LHCN-M2 (cell line): Measurements from ENCODE around the gene ZNF280C. TPM values are rescaled to one million over a fixed set of nuclear protein-coding genes. Genes with fewer than 3 reads are reported as not detected.
"Not testable (repeated sequence)": the region's sequence is repeated elsewhere in the genome, so short reads cannot be mapped to it uniquely, and the experiment has no call there.

Source experiments
- DNase-seq: peaks from one replicate; pipeline ENCODE4 v3.0.0-alpha.2; 2012; ENCODE audit warnings: low read depth
- total RNA-seq: library from RNA; depleted of rRNA; stranded (reverse); fragments of >200 nt; gene quantifications from 2 replicates; pipeline ENCODE4 v1.2.3, GENCODE V29; 2014

Gene ZNF280C
- total RNA-seq, 1 experiment from 2014 or later = 7.7 TPM

DNA sequence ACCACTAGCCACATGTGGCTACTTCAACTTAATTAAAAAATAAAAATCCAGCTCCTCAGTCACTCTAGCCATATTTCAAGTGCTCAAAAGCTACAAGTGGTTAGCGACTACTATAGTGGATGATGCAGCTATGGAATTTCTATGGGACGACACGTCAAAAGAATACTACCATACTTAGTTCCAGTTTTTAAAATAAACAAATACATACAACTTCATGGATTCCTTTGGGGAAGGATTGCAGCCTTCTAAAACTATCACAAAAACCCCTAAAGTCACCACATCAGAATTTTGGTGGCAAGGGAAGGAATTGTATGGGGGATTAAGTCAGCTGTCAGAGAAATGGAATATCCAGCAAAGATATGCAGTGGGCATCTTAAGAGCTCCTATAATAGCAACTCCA, 6.5 kb downstream of the ZNF280C start:
- no peak for DNase-seq

DNA sequence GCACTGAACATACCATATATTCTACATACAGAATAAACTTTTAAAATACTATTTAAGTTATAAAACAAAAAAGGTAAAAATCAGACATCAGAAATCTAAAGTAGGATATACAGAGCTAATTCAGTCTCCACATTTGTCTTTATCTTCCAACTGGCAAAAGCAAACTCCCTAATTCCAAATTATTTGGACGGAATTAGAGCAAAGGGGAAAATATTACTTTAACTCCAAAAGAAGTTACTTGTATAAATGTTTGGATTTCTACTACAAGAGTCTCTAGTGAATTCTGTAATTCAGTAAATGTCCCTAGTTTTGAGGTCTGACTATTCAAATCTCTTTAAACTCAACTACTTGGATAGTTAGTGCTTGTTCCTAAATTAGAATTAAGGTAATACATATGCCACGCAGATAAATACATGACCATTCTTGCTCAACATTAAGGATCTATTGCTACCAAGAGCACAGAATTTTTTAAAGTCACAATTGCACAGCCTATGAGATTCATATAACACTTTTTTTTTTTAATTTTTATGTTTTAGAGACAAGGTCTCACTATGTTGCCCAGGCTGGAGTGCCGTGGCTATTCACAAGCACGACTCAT, 7.3 kb downstream of the ZNF280C start:
- DNase-seq = no peak

DNA sequence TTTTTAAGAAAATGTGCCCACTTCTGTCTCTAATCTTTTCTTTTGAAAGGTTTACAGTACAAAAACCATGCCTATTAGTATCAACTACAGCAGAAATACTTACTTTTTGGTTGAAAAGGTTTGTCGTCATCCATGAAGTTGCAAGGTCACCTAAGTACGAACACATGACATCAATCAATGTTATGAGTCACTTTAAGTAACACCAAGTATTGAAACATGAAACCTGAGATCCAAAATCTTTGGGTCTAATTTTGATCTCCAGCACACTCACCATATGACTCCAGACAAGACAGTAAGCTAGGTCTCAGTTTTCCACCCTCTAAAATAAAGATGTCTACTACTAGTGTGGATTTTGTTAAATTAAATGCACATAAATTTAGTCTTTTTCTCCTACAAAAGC, 8.4 kb downstream of the ZNF280C start:
- no peak for DNase-seq

DNA sequence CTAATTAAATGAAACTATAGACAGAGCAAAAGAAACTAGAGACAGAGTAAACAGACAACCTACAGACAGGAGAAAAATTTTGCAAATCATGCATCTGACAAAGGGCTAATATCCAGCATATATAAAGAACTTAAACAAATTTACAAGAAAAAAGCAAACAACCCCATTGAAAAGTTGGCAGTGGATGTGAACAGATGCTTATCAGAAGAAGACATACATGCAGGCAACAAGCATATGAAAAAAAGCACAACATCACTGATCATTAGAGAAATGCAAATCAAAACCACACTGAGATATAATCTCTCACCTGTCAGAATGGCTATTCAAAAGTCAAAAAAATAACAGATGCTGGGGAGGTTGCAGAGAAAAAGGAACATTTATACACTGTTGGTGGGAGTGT, 14.8 kb downstream of the ZNF280C start:
- DNase-seq = no peak

DNA sequence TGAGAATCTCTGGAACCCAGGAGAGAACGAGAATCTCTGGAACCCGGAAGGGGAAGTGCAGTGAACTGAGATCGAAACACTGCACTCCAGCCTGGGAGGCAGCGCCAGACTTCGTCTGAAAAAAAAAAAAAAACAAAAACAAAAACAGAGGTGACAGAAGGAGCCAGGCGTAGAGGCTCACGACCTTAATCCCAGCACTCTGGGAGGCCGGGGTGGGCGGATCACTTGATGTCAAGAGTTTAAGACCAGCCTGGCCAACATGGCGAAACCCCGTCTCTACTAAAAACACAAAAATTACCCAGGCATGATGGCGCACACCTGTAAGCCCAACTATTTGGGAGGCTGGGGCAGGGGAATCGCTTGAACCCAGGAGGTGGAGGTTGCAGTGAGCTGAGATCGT, 17.0 kb downstream of the ZNF280C start:
- DNase-seq = no peak

DNA sequence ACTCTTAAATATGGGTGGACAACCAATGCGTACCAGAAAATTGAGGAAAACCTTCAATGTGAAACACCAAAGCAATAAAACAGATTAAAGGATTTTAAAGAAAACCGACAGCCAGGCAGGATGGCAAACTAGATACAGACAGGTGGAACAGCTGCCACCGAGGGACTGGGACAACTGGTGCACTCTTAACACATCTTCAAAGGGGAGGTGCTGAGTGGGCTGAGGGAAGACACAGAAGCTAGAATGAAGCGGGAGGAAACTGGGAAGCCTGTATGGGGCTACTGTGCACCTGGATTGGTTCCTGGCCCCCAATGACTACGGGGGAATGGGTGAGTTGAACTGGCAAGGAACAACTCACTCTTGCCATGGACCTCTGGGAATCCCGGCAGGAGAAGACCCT, 20.7 kb downstream of the ZNF280C start:
- peak; percentile 26 for DNase-seq

DNA sequence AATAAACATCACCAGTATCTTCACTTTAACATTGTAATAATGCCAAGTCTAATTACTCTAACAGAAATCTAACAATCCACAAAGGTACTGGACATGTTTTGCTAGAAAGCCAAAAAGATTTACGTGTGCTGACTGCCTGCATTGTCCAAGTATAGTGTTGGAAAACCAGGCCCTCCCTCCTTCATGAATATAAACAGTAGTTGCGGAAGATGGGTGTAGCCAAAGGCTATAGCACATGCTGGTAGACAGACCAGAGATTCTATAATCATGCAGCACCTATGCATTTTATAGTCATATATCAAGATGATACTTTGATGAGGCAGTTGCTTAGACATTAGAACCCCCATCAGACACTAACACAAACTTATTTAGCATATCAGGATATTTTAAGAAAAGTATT, 22.6 kb downstream of the ZNF280C start:
- no peak for DNase-seq

DNA sequence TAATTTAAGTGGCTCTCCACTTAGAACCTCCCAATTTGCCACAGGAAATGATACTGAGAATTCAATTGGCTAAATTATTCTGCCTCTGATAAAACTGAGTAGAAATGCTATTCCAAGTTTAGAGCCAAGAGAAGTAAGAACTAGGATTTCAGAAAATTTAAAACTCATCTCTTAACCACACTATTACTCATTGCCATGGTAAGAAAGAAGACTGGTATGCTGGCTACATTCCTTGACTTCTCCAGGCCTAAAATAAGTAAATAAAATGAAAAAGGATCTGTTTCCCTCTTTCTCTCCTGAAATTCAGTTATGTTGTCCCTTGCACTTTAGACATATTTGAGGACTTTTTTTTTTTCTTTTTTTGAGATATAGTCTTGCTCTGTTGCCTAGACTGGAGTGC, 23.3 kb downstream of the ZNF280C start:
- DNase-seq = peak; percentile 68

DNA sequence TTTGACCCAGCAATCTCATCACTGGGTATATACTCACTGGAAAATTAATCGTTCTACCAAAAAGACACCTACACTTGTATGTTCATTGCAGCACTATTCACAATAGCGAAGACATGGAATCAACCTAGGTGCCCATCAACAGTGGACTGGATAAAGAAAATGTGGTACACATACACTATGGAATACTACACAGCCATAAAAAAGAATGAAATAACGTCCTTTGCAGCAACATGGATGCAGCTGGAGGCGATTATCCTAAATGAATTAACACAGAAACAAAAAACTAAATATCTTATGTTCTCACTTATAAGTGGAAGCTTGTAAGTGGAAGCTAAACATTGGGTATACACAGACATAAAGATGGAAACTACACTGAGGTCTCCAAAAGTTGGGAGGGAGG, 37.5 kb downstream of the ZNF280C start:
- DNase-seq = not testable (repeated sequence)

DNA sequence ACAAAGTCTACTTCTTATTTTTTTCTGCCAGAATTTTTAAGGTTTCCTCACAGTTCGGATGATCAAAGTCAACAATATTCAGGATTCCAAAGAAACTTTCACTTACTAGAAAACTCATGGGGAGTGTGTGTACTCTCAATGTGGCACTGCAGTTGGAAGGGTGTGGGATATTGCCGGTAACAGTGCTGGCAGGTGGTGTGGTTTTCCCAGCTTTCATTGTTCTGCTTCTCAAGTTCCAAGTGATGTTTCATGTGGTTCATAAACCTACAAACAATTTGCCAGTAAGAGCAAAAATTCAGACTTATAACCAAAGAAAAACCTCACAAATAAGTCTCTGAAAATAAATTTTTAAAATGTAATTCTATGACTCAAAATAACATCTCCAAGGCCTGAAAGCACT, 39.8 kb downstream of the ZNF280C start:
- DNase-seq = peak; percentile 44

DNA sequence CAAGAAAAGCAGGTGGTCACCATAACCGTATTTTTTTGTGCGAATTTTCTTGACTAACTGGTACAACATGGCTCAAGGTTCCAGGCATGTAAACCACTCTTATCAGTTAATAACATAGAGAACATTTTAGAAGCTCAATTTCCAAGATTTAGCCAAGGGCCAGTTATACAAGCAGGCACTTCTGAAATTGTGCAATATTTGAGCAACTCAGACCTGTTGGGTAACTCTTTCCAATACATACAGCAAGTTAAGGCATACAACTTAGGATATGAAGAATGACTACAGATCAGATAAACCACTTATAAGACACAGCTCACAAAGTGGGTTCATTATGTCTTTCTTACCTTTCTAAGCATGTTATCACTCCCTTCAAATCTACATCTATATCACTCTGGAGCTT, 43.9 kb downstream of the ZNF280C start:
- no peak for DNase-seq

DNA sequence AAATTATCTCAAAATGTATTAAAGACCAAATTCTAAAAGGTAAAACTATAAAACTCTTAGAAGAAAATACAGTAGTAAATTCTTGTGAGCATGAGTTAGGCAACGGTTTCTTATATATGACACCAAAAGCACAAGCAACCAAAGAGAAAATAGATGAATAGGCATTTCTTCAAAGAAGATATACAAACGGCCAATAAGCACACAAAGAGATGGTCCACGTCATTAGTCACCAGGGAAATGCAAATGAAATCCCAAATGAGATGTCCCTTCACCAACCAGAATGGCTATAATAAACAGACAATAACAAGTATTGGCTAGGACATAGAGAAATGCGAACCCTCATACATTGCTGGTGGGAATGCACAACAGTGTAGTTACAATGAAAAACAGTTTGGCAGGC, 52.4 kb downstream of the ZNF280C start:
- DNase-seq = no peak

DNA sequence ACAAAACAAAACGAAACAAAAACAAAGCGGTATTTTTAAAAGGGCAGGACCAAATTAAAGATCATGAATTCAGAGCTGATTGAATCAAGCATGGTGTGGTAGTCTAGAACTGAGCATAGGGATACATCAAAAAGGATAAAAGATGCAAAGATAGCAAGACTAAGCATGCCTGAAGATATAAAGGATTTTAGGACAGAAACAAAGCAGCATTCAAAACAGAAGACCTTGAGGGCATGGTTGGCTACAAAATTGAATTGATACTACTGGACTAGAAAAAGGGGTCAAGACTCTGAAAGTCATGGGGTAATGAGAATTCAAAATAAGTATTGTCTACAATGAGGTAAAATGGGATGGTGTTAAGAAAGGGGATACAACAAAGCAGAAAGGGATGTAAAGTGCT, 55.3 kb downstream of the ZNF280C start:
- no peak for DNase-seq

DNA sequence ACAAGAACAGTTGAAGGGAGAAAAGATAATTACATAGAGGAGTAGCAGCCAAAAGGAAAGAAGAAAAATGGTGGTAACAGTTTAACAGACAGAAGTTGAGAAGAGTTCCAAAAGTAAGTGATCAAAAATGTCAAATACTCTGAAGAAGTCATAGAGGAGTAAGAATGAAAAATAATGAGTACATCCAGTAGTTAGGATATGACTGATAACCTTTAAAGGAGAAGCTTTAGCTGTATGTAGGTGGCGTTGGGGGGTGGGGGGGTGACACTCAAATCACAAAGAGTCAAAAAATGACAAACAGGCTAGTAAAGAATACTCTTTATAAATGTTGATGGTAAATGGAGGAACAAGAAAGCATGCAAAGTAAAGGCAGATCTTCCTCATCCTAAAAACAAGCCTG, 56.3 kb downstream of the ZNF280C start:
- DNase-seq = no peak

DNA sequence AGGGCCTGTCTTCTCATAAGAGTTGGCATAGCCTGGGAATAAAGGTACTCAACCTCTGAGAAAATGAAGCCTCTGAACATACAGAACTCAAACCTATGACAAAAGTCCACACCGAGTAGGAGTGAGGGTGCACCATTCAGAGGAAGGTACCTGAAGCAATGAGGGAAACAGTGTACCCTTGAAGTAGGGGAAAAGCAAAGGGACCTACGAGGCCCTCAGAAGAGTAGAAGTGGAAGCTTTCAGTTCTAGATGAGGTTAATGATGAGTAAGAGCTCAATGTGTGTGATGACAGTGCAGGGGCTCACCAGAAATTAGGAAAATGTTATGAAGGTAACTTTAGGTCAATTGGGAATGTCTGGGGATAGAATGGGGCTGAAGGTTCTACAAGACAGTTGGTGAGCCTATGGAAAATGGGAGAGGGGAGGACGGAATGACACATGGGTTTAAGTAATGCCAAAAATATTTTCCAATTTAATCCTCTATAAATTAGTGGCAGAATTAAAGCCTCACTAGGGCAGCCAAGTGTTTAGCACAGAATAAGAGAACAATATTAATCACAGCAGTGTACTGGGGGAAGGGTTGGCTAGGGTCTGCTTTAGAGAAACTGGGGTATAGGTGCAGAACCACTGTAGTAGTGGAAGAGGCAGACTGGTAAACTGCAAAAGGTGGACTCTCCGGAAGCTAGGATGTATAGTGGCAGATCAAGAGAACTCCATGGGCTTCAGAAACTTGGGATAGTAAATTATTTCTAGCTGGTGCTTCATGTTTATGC, 57.1 kb downstream of the ZNF280C start:
- no peak for DNase-seq

DNA sequence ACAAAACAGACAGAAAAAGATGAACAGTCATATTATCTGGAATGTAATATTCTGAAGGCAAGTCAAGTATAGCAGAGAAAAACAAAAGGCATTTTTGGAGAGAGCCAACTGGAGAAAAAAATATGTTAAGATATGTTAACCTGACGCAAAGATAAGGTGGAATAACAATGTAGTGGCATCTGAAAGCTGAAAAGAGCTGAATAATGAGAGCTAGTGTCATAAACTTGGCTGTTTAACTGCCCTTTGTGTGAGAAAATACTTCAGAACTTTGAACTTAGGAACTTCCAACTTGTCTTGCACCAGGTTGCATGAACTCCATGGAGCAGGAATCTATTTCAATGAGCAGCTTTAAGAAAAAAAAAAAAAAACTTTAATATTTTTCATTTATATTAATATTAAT, 64.1 kb downstream of the ZNF280C start:
- no peak for DNase-seq

DNA sequence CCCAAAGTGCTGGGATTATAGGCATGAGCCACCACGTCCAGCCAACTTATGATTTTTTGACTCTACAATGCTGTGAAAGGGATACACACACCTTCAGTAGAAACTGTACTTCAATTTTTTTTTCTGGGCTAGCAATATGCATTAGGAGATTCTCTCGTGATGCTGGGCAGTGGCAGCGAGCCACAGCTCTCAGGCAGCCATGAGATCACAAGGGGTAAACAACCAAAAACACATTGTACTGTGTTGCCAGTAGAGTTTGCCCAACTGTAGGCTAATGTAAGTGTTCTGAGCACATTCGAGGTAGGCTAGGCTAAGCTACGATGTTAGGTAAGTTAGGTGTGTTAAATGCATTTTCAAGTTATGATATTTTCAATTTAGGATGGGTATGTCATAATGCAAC, 71.2 kb downstream of the ZNF280C start:
- DNase-seq = no peak

DNA sequence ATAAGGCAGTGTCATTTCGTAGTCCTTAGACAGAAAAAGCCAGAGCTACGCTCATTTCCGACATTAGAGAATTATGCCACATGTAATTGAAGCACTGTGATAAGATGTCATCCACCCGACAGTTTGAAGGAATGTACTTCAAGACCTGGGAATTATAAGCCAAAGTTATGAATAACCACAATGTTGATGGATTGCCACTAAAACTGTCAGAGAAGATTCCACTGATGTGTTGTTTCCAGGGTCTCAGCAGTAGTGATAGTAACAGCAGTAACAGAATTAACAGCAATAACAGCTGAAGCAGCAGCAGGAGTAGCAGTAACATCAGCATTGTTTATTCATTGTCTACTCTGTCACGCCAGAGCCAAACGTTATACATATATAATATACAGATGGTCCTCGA, 72.2 kb downstream of the ZNF280C start:
- peak; percentile 61 for DNase-seq

DNA sequence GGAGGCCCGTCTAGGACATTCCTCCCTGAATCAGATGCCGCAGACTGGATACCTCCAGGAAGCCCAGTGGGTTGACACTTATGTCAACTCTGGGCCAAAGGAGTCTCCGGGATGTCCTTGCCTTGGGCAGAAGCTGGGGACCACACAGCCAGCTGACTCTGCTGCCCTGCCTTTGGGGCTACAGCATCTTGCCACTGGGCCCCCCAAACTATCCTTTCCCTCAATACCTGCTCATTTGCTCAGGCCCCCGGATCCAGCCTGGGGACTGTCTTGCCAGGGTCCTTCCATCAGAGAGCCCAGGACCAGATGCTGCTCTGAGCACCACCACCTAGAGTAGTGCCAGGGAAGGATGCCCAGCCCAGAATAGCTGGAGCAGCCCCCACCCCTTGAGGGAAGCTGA, 77.9 kb downstream of the ZNF280C start:
- no peak for DNase-seq

DNA sequence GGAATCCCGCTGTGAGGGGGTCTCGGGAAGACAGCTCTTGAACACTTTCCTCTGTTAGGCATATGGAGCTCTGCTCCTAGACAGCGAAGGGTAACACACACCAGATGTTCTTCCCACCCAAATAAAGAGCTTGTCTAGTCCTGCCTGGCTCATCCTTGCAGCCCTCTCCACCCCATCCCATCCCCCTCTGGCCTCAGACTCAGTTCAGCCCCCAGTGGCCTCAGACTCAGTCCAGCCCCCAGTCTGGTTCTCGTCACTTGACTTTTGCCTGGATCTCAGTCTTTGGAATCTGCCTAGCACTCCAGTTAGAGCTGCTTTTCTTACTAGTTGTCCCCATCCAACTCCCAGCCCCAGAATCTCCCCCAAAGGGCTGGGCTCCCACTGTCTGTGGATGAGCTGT, 82.0 kb downstream of the ZNF280C start:
- no peak for DNase-seq

DNA sequence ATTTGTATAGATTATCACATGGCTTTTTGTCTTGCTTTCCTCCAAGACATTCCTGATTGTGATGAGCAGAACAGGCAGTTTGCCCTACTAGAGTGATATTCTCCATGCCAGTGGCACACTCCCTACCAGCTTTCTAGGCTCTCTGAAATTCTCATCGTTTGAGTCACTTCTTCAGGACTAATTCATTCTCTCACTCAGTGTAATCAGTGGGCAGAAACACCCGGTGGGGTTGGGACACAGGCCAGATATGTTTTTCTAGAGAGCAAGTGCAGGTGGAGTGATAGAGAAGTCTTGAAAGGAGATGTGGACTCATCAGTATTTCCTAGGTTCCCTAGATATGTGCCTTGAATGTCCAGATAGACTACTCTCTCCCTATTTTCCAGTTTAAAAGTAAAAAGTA, 83.8 kb downstream of the ZNF280C start:
- DNase-seq = no peak

DNA sequence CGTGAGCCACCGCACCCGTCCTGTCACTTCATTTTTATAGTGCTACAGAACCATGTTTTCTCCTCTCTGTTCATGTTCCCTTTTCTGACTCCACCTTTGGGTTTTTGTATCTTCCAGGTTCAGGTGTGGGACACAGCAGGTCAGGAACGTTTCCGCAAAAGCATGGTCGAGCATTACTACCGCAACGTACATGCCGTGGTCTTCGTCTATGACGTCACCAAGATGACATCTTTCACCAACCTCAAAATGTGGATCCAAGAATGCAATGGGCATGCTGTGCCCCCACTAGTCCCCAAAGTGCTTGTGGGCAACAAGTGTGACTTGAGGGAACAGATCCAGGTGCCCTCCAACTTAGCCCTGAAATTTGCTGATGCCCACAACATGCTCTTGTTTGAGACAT, 84.5 kb downstream of the ZNF280C start:
- DNase-seq = no peak

DNA sequence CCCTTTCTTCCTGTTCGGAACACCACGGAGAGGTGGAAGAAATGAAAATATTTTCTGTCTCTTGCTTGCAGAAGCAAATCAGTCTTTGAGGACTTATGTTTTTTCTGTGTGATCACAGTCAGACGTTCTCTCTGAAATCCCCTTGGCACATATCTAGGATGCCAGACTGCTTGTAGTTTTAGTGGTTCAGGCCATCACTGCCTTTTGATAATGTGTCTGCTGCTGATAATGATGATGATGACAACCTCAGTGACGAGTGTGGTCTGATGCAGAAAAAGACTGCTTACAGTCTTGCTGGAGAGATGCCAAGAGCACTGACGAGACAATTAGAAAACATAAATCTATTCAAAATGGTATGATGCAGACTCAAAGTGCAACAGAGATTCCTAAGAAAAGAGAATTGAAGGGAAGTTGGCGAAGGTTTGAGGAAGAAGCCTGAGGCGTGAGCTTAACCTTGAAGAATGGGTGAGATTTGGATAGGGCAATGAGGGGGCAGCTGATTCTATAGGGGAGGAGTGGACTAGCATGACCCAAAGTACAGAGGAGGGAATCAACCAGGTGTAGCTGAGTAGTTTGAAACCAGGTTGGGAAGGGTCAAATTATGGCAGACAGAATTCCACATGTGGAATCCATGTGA, 89.0 kb downstream of the ZNF280C start:
- DNase-seq = no peak
